CD14-positive monocyte (primary cell): Measurements from ENCODE around the gene TFPI. TPM values are rescaled to one million over a fixed set of nuclear protein-coding genes. Genes with fewer than 3 reads are reported as not detected.

ENCODE experiments used
- DNase-seq, 3 donors: peaks; one replicate each; pipeline ENCODE4 v3.0.0-alpha.2; 2011 to 2022
- H2AFZ ChIP-seq: 2 replicates; pipeline ENCODE4 v1.6.0; 2012; ENCODE audit warnings: mild to moderate bottlenecking, low read depth, low read length, inconsistent platforms; ENCODE audit not compliant: insufficient read depth, poor library complexity, severe bottlenecking
- H3K27ac ChIP-seq, 2 donors: 1 replicate in 1 of 2; 2 replicates in 1 of 2; pipeline ENCODE4 v1.5.1; 2012 to 2013; ENCODE audit warnings: low read length in 2 of 2, control low read depth in 1 of 2, inconsistent platforms in 1 of 2, low read depth in 1 of 2, mild to moderate bottlenecking in 1 of 2
- H3K27me3 ChIP-seq, 2 donors: one replicate each; pipeline versions ENCODE4 v1.6.0 to v1.6.1; 2011 to 2013; ENCODE audit warnings: low read length in 2 of 2; ENCODE audit not compliant: control insufficient read depth in 2 of 2, insufficient read depth in 2 of 2
- H3K36me3 ChIP-seq, 2 donors: replicated peaks in 1 of 2; 1 replicate in 1 of 2; 2 replicates in 1 of 2; pipeline versions ENCODE4 v1.5.1 to v1.6.1; 2012 to 2013; ENCODE audit warnings: low read length in 2 of 2, control low read depth in 1 of 2, inconsistent platforms in 1 of 2, mild to moderate bottlenecking in 1 of 2; ENCODE audit not compliant: insufficient read depth in 2 of 2, control insufficient read depth in 1 of 2
- H3K4me1 ChIP-seq, 2 donors: 1 replicate in 1 of 2; 2 replicates in 1 of 2; pipeline versions ENCODE4 v1.5.1 to v1.6.1; 2012 to 2013; ENCODE audit warnings: low read length in 2 of 2, control low read depth in 1 of 2, inconsistent platforms in 1 of 2, mild to moderate bottlenecking in 1 of 2, moderate library complexity in 1 of 2; ENCODE audit not compliant: insufficient read depth in 2 of 2, control insufficient read depth in 1 of 2
- H3K4me2 ChIP-seq: replicated peaks from 2 replicates; pipeline ENCODE3; 2012; ENCODE audit warnings: low read length, moderate library complexity, mild to moderate bottlenecking; ENCODE audit not compliant: poor library complexity, severe bottlenecking; ENCODE audit errors: extremely low read depth
- H3K4me3 ChIP-seq, 3 experiments: fragments of 200-600 bp in 1 of 3; sonication (generic) in 1 of 3; replicated peaks in 1 of 3; 1 replicate in 2 of 3; 2 replicates in 1 of 3; pipeline ENCODE4 v1.5.1; 2011 to 2013; ENCODE audit warnings: low read length in 3 of 3, mild to moderate bottlenecking in 3 of 3, control low read depth in 2 of 3, low read depth in 2 of 3, inconsistent platforms in 1 of 3, moderate library complexity in 1 of 3
- H3K79me2 ChIP-seq: 2 replicates; pipeline ENCODE4 v1.6.0; 2012; ENCODE audit warnings: mild to moderate bottlenecking, control low read depth, inconsistent platforms, low read length, moderate library complexity; ENCODE audit not compliant: insufficient read depth
- H3K9ac ChIP-seq: 2 replicates; pipeline ENCODE4 v1.6.0; 2017; ENCODE audit warnings: low read length, mild to moderate bottlenecking; ENCODE audit not compliant: insufficient read depth, poor library complexity, severe bottlenecking
- H3K9me3 ChIP-seq, 2 donors: replicated peaks in 1 of 2; 1 replicate in 1 of 2; 2 replicates in 1 of 2; pipeline versions ENCODE4 v1.5.1 to v1.6.1; 2012 to 2013; ENCODE audit warnings: low read length in 2 of 2, control low read depth in 1 of 2; ENCODE audit not compliant: control insufficient read depth in 1 of 2, insufficient read depth in 1 of 2
- H4K20me1 ChIP-seq: 2 replicates; pipeline ENCODE4 v1.6.0; 2012; ENCODE audit warnings: mild to moderate bottlenecking, low read length, control low read depth, moderate library complexity; ENCODE audit not compliant: insufficient read depth
- H3K27ac Mint-ChIP-seq, 7 donors: one replicate each; pipeline ENCODE4 v1.8.0; 2020; ENCODE audit warnings: mild to moderate bottlenecking in 7 of 7, mixed read lengths in 7 of 7, moderate library complexity in 6 of 7, inconsistent platforms in 2 of 7
- H3K27me3 Mint-ChIP-seq, 3 donors: one replicate each; pipeline ENCODE4 v1.8.0; 2021 to 2022; ENCODE audit warnings: low read depth in 3 of 3, mild to moderate bottlenecking in 3 of 3, mixed read lengths in 3 of 3, moderate library complexity in 3 of 3, inconsistent platforms in 1 of 3
- H3K36me3 Mint-ChIP-seq, 2 donors: one replicate each; pipeline ENCODE4 v1.8.0; 2020; ENCODE audit warnings: mixed read lengths in 2 of 2, inconsistent platforms in 1 of 2, mild to moderate bottlenecking in 1 of 2
- H3K4me1 Mint-ChIP-seq: one replicate; pipeline ENCODE4 v1.8.0; 2020; ENCODE audit warnings: mild to moderate bottlenecking, mixed read lengths
- H3K4me3 Mint-ChIP-seq, 2 donors: one replicate each; pipeline ENCODE4 v1.8.0; 2020; ENCODE audit warnings: mild to moderate bottlenecking in 2 of 2, mixed read lengths in 2 of 2, moderate library complexity in 1 of 2
- H3K9me3 Mint-ChIP-seq, 7 donors: one replicate each; pipeline ENCODE4 v1.8.0; 2020 to 2022; ENCODE audit warnings: mixed read lengths in 7 of 7, mild to moderate bottlenecking in 6 of 7, moderate library complexity in 6 of 7, inconsistent platforms in 2 of 7
- intact Hi-C, 2 donors: fragments of 100-400 bp; cut with micrococcal nuclease; formaldehyde crosslinking; loops; one replicate each; pipeline versions ENCODE4 v1.15.0 to v1.15.1; 2023
- polyA plus RNA-seq, 3 donors: library from polyadenylated mRNA; depleted of rRNA in 1 of 3; unstranded in 2 of 3; stranded (reverse) in 1 of 3; fragments of 300-500 nt in 2 of 3; fragments of >200 nt in 1 of 3; fragmentation: Illumina TruSeq in 2 of 3; gene quantifications; 1 replicate in 2 of 3; 2 replicates in 1 of 3; pipeline ENCODE4 v1.2.3, GENCODE V29; 2012 to 2021
- TF ChIP-seq, protein P1 (sequence below): fragments of 200-600 bp; IDR thresholded peaks from one replicate; pipeline ENCODE4 v1.8.0; 2022; ENCODE audit warnings: antibody characterized with exemption, mild to moderate bottlenecking

Gene TFPI
- polyA plus RNA-seq, 3 donors = 0.46 TPM; not detected in 2

DNA sequence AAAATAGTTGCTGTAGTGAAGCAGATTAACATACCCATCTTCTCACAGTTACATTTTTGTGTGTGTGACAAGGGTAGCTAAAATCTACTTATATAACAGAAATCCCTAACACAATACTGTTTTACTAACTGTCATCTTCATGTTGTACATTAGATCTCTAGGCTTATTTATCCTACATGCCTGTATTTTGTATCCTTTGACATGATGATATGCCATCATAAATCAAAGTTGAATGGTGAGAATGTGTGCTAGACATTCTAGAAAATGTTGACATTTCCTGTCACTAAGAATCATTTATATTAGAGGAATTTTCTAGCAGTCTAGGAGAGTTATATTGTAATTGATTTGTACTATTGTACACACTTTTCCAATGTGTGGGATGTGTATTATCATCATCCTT lies 84.7 kb downstream of the TFPI start:
- Histone ChIP-seq H3K36me3 (no peaks in the 10 kb centered on the region), H4K20me1 (no peaks in the 10 kb centered on the region), H3K4me2 (no peak overlapping the region)

DNA sequence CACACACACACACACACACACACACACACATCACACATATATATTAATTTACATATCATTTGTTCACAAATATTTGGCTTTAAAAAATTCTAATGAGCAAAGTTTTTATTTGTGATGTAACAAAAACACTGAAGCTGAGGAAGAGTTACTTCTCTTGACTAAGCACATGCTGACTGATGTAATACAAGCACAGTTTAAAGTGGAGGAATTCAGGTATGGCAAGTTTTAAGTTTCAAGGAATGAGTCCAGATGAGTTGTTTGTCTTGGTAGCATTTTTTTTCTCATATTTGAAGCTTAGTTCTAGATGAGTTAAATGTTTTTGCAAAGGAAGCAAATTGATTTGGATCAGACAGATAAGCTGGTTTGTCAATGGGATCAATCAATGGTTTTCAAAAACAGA lies 86.0 kb downstream of the TFPI start:
- DNase-seq = no peak
- Mint-ChIP-seq H3K4me1 (no peaks in the 10 kb centered on the region), H3K27ac (no peak overlapping the region), H3K4me3 (no peak overlapping the region), H3K9me3 (no peaks in the 10 kb centered on the region), H3K27me3 (no peaks in the 10 kb centered on the region), H3K36me3 (no peaks in the 10 kb centered on the region)
- no peaks in the 10 kb centered on the region for H3K27me3 ChIP-seq
- H3K9ac ChIP-seq = no peak overlapping the region
- no peak overlapping the region for H2AFZ ChIP-seq
- no peaks in the 10 kb centered on the region for H3K9me3 ChIP-seq
- TF ChIP-seq, protein P1, sequence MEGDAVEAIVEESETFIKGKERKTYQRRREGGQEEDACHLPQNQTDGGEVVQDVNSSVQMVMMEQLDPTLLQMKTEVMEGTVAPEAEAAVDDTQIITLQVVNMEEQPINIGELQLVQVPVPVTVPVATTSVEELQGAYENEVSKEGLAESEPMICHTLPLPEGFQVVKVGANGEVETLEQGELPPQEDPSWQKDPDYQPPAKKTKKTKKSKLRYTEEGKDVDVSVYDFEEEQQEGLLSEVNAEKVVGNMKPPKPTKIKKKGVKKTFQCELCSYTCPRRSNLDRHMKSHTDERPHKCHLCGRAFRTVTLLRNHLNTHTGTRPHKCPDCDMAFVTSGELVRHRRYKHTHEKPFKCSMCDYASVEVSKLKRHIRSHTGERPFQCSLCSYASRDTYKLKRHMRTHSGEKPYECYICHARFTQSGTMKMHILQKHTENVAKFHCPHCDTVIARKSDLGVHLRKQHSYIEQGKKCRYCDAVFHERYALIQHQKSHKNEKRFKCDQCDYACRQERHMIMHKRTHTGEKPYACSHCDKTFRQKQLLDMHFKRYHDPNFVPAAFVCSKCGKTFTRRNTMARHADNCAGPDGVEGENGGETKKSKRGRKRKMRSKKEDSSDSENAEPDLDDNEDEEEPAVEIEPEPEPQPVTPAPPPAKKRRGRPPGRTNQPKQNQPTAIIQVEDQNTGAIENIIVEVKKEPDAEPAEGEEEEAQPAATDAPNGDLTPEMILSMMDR = no peak
- H3K79me2 ChIP-seq = no peaks in the 10 kb centered on the region
- H3K36me3 ChIP-seq = no peaks in the 10 kb centered on the region
- intact Hi-C loops = no loop called here
- no peak overlapping the region for H3K4me2 ChIP-seq
- no peaks in the 10 kb centered on the region for H3K4me1 ChIP-seq
- no peak overlapping the region for H3K4me3 ChIP-seq
- no peak overlapping the region for H3K27ac ChIP-seq
- no peaks in the 10 kb centered on the region for H4K20me1 ChIP-seq

More for the DNA sequence above, 84.7 kb downstream of the TFPI start:
- Histone ChIP-seq H3K9ac (no peak overlapping the region), H3K4me3 (no peak overlapping the region), H2AFZ (no peak overlapping the region), H3K9me3 (no peaks in the 10 kb centered on the region), H3K27me3 (no peaks in the 10 kb centered on the region), H3K79me2 (no peaks in the 10 kb centered on the region), H3K4me1 (no peaks in the 10 kb centered on the region), H3K27ac (no peak overlapping the region)
- TF ChIP-seq, protein P1 = no peak
- H3K4me3 Mint-ChIP-seq = no peak overlapping the region
- H3K9me3 Mint-ChIP-seq = no peaks in the 10 kb centered on the region
- H3K27me3 Mint-ChIP-seq = no peaks in the 10 kb centered on the region
- no peaks in the 10 kb centered on the region for H3K36me3 Mint-ChIP-seq
- DNase-seq = no peak
- no peaks in the 10 kb centered on the region for H3K4me1 Mint-ChIP-seq
- intact Hi-C loops = no loop called here
- H3K27ac Mint-ChIP-seq = no peak overlapping the region
